Measurements from ENCODE around the gene SLC25A12. TPM values are rescaled to one million over a fixed set of nuclear protein-coding genes. Genes with fewer than 3 reads are reported as not detected.
A peak's percentile ranks its signal among the peaks of the same experiment; 100 is the strongest.

The SLC25A12 gene
- total RNA-seq, 1 donor from 2014 or later = 0.98 TPM

- ATAC-seq (peak; percentile 54), DNase-seq (ENCODE audit: low spot score) (no peak)
Measured at GRCh38 chr2:171893196-171893823, 734 bp downstream of the SLC25A12 start.

GRCh38 chr2:171889808-171890207 lies 4.2 kb downstream of the SLC25A12 start:
- DNase-seq (ENCODE audit: low spot score) = no peak
- ATAC-seq = no peak

- ATAC-seq (no peak), DNase-seq (ENCODE audit: low spot score) (no peak)
Measured at GRCh38 chr2:171889333-171889732, 4.7 kb downstream of the SLC25A12 start.

- no peak for ATAC-seq
Measured at GRCh38 chr2:171883275-171883893, 10.7 kb downstream of the SLC25A12 start.

GRCh38 chr2:171882089-171882769 lies 11.8 kb downstream of the SLC25A12 start:
- DNase-seq (ENCODE audit: low spot score) (no peak), ATAC-seq (no peak)

More at GRCh38 chr2:171883275-171883893, 10.7 kb downstream of the SLC25A12 start:
- DNase-seq (ENCODE audit: low spot score) = no peak

GRCh38 chr2:171880774-171881173 lies 13.3 kb downstream of the SLC25A12 start:
- no peak for DNase-seq (ENCODE audit: low spot score)
- ATAC-seq = no peak

- DNase-seq (ENCODE audit: low spot score) = no peak
- ATAC-seq = no peak
Measured at GRCh38 chr2:171879865-171880264, 14.2 kb downstream of the SLC25A12 start.

- ATAC-seq (no peak), DNase-seq (ENCODE audit: low spot score) (no peak)
Measured at GRCh38 chr2:171878481-171878993, 15.5 kb downstream of the SLC25A12 start.

GRCh38 chr2:171874963-171875362 lies 19.1 kb downstream of the SLC25A12 start:
- no peak for ATAC-seq
- no peak for DNase-seq (ENCODE audit: low spot score)

GRCh38 chr2:171874517-171874916 lies 19.5 kb downstream of the SLC25A12 start:
- no peak for ATAC-seq
- no peak for DNase-seq (ENCODE audit: low spot score)

GRCh38 chr2:171864357-171864985 lies 29.6 kb downstream of the SLC25A12 start:
- ATAC-seq (no peak), DNase-seq (ENCODE audit: low spot score) (no peak)

- ATAC-seq = no peak
- DNase-seq (ENCODE audit: low spot score) = no peak
Measured at GRCh38 chr2:171862501-171862900, 31.5 kb downstream of the SLC25A12 start.

- peak; percentile 78 for ATAC-seq
- DNase-seq (ENCODE audit: low spot score) = no peak
Measured at GRCh38 chr2:171858397-171858958, 35.6 kb downstream of the SLC25A12 start.

- DNase-seq (ENCODE audit: low spot score) = no peak
- ATAC-seq = no peak
Measured at GRCh38 chr2:171855401-171855800, 38.6 kb downstream of the SLC25A12 start.

GRCh38 chr2:171852366-171852888 lies 41.6 kb downstream of the SLC25A12 start:
- DNase-seq (ENCODE audit: low spot score) (no peak), ATAC-seq (no peak)

- DNase-seq (ENCODE audit: low spot score) = no peak
- ATAC-seq = no peak
Measured at GRCh38 chr2:171847627-171848026, 46.4 kb downstream of the SLC25A12 start.

GRCh38 chr2:171846894-171847293 lies 47.1 kb downstream of the SLC25A12 start:
- DNase-seq (ENCODE audit: low spot score) = no peak
- ATAC-seq = no peak

- DNase-seq (ENCODE audit: low spot score) = no peak
- ATAC-seq = no peak
Measured at GRCh38 chr2:171841996-171842395, 52.0 kb downstream of the SLC25A12 start.

GRCh38 chr2:171837736-171838135 lies 56.3 kb downstream of the SLC25A12 start:
- ATAC-seq (peak; percentile 89), DNase-seq (ENCODE audit: low spot score) (no peak)

- ATAC-seq = no peak
- no peak for DNase-seq (ENCODE audit: low spot score)
Measured at GRCh38 chr2:171836146-171836910, 57.7 kb downstream of the SLC25A12 start.
